HT1080 (cell line): ENCODE results near the gene GPR158. TPM values are rescaled to one million over a fixed set of nuclear protein-coding genes. Genes with fewer than 3 reads are reported as not detected.

Experiments used
- small RNA-seq: library from RNA; depleted of rRNA; stranded (forward); fragments of <200 nt; gene quantifications from one replicate; pipeline ENCODE3, GENCODE V24; 2014
- total RNA-seq: library from RNA; depleted of rRNA; stranded (reverse); fragments of >200 nt; shearing (Covaris generic); gene quantifications from 2 replicates; pipeline ENCODE4 v1.2.3, GENCODE V29; 2014; rRNA removed

GPR158 gene
- total RNA-seq, 1 experiment from 2014 or later, result 10.9 TPM

Small RNA genes within 50 kb of the gene (small RNA-seq; reads per million reads assigned to genes)
- gene RN7SKP220, result not detected

Other genes with a start within 250 kb of the GPR158 start
- gene PRTFDC1, start 222.4 kb upstream of the GPR158 start, total RNA-seq, result 0.30 TPM in 1 of 2 replicates, not detected in the other
- 0.26 and 0.53 TPM in 2 replicates for gene ENKUR, start 158.8 kb upstream of the GPR158 start, total RNA-seq
- gene THNSL1, start 158.4 kb upstream of the GPR158 start, total RNA-seq, result 7.3 and 9.6 TPM in 2 replicates